Heart left ventricle (tissue), 13 donors: ENCODE data around the gene GNB5.

ENCODE experiments used
- CTCF ChIP-seq, 12 donors: fragments of 200-600 bp; sonication (generic) in 4 of 12; IDR thresholded peaks; one replicate each; pipeline versions ENCODE4 v1.5.0 to v1.8.0; 2018 to 2022; ENCODE audit warnings: antibody characterized with exemption in 12 of 12, mild to moderate bottlenecking in 5 of 12
- POLR2A ChIP-seq, 2 donors: fragments of 450-650 bp; IDR thresholded peaks; one replicate each; pipeline ENCODE4 v1.6.1; 2017; ENCODE audit warnings: antibody characterized with exemption in 2 of 2, mild to moderate bottlenecking in 2 of 2, moderate library complexity in 2 of 2
- donor health status: ischemic (EF 13 %, LVEDD 7.1; RV severe dilation, severe dysfunction).
- donor health status: DM: no; HTN: yes; CAD: no.
- donor health status: DM: no; HTN: no; CAD: no.
- donor health status: ischemic (EF 25% LVEDD 6.9; RV normal size, moderate dysfunction).
- donor health status: ischemic (EF 25% LVEDD 5.7; RV mildly dilated, moderate dysfunction).
- donor health status: ischemic (EF 35%, LVEDD 5.7; RV mildly dilated, moderate dysfunction).
- donor health status: nonischemic (EF 11% LVEDD 7.7; RV severe dilation, severe dysfunction).
- donor health status: DM: yes; HTN: yes; CAD: no.
- donor health status: PGD.
- donor health status: ischemic (EF 29% LVEDD 5.4; RV normal size, mild dysfunction).
- donor health status: nonischemic (EF 23%, LVEDD 6.1; RV moderate dilation, normal function).

- TF ChIP-seq CTCF (IDR thresholded peaks at IDR 0.05) (no peak), POLR2A (IDR thresholded peaks at IDR 0.05) (no peak)
Observed at GRCh38 chr15:52185151-52185561, 6.0 kb downstream of the GNB5 start.
